ENCODE results near the gene CYFIP2.
"Not testable (repeated sequence)": the region's sequence is repeated elsewhere in the genome, so short reads cannot be mapped to it uniquely, and the experiment has no call there.

CYFIP2 gene

GRCh38 chr5:157400741-157401495 is 135.0 kb downstream of the CYFIP2 start:
- no peak for DNase-seq

DNA sequence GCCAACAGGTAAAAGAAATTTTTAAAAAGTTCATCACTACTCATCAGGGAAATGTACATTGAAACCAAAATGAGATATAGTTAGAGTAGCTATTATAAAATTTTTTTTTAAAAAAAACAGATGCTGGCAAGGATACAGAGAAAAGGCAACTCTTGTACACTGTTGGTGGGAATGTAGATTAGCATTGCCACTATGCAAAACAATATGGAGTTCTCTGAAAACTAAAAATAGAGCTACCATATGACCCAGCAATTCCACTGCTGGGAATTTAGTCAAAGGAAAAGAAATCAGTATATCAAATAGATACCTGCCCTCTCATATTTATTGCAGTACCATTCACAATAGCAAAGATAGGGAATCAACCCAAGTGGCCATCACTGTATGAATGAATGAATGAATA is 149.9 kb downstream of the CYFIP2 start:
- no peak for DNase-seq

- DNase-seq, result not testable (repeated sequence)
These were observed 153.6 kb downstream of the CYFIP2 start for GRCh38 chr5:157419521-157419920.

- DNase-seq, result not testable (repeated sequence)
These were observed 164.0 kb downstream of the CYFIP2 start for GRCh38 chr5:157429920-157430319.

GRCh38 chr5:157431544-157432200 is 165.7 kb downstream of the CYFIP2 start:
- peak; percentile 76 for DNase-seq

- DNase-seq, result no peak
These were observed 168.2 kb downstream of the CYFIP2 start for GRCh38 chr5:157434096-157434495.

- DNase-seq, result no peak
These were observed 177.2 kb downstream of the CYFIP2 start for GRCh38 chr5:157443041-157443549.

DNA sequence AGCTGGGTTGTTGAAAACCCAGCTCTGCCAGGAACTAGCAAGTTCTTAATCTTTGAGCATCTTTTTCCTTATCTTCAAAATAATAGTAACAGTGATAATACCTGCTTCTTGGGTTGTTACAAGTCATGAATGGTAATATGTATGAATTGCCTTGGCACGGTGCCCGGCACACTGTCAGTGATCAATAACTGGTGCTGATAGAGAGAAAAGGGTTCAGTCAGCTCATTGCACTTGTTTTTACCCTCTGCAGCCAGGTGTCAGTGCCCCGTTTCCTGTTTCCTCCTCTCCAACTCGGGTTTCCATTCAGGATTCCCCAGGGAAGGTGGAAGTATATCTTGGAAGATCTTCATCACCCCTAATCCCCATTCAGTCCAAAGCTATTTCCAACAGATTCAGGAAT is 178.3 kb downstream of the CYFIP2 start:
- DNase-seq, result no peak
